ENCODE measurements around the gene SKIDA1.

SKIDA1 gene

GRCh38 chr10:21528236-21529031 is 3.0 kb upstream of the SKIDA1 start:
- DNase-seq, result no peak

GRCh38 chr10:21527598-21528235 is 2.2 kb upstream of the SKIDA1 start:
- DNase-seq, result no peak

DNA sequence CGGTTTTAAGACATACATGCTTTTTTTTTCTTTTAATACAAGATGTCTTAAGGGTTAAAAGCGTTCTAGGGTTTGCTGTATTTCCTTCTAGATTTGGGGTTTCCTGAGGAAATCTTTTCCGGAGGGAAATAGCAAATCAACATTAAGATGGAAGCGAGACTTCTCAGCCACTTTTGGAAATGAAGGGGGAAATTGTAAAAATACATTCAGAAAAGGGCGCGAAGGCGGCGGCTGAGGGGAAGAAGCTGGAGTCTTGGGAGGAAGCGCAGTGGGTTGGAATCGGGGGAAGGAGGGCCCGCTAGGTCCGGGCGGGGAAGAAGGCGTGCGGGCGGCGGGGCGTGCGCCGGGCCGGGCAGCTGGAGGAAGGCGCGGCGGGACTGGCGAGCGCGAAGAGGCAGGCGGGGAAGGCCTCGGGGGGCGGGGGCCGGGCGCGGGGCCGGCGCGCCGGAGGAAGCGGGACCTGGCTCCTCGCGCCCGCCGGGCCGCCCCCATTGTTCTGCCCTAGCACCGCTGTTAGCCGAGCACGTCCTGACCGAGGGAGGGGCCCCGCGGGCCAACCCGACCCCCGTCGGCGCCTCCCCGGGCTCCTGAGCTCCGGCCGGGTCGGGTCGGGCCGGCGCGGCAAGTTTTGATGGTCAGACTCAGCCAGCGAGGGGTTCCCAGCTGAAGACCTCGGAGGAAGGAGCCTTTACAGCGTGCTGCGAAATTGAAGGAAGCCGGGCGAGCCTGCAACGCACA is 1.5 kb upstream of the SKIDA1 start:
- DNase-seq, result peak; percentile 43 to 59

DNA sequence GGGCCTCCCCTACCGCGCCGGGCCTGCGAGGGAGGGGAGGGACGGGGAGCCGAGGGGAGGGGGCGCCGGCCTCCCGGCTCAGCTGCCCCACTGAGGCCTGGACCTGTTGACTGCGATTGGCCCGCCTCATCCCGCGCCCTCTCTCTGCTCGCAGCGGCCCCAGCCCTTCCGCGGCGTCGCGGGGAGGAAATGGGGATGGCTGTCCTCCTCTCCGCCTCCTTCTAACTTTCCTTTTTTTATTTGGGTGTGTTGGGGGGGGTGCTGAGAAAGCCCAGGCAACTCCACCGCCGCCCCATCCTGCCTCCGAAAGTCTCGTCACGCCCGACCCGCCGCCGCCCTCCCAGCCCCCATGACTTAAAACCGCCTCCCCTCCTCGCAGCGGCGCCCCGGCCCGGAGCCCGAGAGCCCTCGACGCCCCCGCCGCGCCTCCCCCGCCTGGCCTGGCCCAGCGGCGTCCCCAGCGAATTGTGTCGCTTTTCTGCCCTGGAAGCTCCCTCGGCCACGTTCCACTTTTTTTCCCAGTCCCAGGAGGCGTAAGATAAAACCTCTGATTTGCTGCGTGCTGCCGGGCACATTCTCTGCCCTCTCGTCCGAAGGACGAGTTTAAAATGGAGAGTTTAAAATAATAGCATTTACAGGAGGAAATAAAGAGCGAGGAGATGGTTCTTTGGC is 842 bp upstream of the SKIDA1 start:
- peak; percentile 67 to 70 for DNase-seq

- no peak for DNase-seq
Observed at GRCh38 chr10:21524526-21525366, 736 bp downstream of the SKIDA1 start.

DNA sequence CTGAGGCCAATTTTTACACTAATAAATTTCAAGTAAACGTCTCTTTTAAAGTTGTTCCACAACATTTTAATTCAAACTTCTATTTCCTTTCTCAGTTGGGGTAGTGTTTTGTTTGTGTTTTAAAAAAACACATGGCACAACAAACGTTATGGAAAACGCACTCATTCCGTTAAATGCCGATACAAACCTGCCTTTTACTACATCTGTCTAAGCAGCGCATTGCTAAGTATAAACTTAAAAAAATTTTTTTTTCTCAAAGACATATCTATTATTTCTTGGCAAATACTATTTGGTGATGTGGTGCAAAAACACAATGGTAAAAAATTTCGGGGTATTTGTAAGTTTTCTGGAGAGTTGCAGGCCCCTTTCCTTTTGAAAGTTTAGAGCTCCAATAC is 1.4 kb downstream of the SKIDA1 start:
- no peak for DNase-seq

- DNase-seq, result no peak
Observed at GRCh38 chr10:21523557-21524008, 1.9 kb downstream of the SKIDA1 start.

DNA sequence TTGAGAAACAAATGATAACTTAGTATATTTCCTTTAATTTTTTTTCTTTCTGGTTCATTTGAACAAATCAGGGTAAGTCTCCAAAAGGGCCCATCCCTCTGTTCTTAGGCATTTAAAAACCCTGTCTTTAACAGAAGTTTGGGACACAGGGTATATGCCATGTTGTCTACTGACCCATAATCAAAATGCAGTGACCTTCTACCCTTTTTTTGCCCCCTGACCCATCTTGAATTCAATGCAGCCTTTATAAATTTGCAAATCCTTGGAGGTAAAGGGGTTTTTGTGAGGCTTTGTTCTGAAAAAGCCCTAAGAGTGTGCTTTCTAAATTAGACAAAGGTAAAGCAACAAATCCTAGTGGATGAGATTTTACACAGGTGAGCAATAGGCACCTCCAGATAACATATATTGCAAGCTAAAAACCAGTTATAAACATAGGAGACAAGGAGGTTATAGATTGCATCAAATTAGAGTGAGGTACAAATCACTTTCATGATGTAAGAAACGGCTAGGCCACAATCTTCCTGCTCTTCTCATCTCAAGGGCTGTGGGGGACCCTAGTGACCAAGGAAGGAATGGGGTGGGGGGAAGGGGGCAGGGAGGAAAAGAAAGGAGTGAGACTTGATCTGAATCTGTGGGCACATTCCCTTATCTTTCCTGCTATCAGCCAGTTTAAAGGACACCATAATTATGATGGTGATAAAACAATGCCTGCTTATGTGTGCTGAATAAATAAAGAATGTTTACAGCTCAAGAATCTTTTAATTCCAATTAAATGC is 2.7 kb downstream of the SKIDA1 start:
- DNase-seq, result no peak

DNA sequence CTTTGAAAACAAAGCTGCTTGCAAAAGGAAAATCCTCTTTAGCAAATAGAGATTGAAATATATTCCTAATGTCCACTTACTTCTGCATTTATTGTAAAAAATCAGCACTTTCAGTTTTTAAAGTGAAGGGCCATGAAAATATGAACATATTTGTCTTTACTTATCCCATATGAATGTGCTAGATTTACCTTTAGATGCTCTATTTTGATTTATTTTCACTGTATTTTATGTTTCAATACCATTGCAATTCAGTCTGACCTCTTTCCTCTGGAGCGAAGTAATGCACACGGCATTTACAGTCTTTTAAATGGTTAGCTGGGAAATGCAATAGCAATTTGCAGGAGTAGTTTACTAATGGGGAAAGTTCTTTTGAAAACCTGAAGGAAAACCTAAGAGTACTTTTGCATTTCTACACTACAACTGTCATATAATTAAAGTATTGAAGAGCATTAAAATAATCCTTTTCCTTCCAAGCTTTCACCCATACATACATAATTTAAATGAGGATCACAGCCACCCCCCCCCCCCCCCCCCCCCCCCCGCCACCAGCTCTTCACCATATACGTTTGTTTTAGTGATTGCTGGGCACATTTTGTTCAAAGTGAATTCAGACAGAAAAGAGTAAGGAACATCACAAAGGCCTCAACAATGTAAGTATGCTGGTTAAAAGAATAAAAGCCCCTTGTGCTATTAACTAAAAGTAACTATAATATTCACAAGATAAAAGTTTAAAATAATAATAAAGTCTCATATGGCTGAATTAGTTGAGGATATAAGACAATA is 3.5 kb downstream of the SKIDA1 start:
- DNase-seq, result no peak

DNA sequence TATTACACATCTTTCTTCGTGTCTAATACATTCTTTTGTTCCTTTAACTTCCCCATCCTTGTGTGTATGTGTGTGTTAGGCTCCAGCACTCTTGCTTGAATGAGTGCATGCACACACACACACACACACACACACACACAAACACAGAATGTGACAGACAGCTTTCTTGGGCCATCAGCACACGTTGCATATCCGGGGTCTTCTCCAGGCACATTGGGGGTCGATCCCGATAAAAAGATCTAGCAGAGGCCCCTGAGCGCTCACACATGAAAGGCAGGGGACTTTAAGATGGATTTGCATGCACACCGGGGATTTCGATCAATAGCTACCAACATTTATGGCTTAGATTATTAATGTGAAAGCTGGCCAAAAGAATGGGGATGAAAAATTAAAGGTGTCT is 4.5 kb downstream of the SKIDA1 start:
- no peak for DNase-seq

GRCh38 chr10:21520509-21520908 is 5.0 kb downstream of the SKIDA1 start:
- DNase-seq, result no peak

- DNase-seq, result no peak
Observed at GRCh38 chr10:21519941-21520436, 5.5 kb downstream of the SKIDA1 start.

GRCh38 chr10:21519397-21519933 is 6.0 kb downstream of the SKIDA1 start:
- DNase-seq, result no peak

GRCh38 chr10:21518641-21519396 is 6.7 kb downstream of the SKIDA1 start:
- no peak for DNase-seq

DNA sequence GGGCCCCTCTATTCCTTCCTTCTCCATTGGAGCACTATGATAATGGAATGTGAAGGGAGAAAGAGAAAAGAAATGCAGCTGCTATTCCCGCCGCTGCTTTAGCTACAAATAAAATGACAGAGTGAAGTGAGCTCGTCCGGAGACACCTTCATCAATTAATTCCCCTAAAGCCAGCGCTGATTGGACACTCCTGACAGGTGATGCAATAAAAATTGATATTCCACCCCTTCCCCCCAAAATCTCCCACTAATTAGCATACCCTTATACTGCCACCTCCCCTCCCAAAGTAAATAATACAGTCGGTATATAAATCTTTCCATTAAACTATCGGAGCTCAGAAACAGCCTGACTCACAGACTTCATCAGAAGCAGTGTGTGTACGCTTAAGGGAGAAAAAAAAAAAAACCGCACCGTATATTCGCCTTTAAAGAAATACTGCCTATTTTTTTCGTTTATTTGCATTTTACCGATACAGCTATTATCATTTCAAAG is 7.3 kb downstream of the SKIDA1 start:
- no peak for DNase-seq

DNA sequence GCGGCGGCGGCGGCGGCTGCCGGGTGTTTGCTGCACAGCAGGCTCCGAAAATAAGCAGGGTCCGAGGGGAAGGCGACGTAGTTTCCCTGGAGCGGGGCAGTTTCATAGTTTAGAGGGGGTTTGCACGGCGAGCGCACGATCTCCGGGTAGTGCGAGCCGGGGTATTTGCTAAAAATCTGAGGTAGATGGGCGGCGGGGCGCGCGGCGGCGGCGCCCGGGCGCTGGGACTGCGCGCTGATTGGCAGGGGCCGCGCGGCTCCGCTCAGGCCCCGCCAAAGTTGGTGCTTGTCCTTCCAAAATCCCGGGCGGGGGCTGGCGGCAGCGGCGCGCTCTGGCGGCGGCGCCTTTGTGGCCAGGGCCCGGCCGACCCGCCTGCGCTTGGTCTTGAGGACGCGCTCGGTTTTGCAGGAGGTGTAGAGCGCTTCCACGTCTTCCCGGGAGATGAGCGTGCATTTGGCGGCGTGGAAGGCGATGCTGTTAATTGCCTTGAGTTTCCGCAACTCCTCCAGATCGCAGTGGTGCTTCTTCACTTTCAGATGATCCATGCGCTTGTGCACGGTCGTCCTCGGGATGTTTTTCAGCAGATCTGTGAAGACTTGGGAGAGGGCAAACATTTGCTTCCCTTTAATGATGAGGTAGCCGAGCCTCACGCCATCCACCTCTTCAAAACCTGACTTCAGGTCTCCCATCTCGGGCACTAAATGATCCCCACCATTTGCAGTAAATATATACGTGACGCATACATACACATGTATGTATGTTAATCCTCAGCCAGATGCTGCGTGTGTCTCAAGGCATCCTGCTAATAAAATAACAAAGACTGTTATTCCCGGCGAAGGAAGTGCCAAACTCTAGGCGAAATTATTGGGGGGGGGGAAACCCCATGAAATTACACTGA is 8.1 kb downstream of the SKIDA1 start:
- peak; percentile 27 to 52 for DNase-seq

DNA sequence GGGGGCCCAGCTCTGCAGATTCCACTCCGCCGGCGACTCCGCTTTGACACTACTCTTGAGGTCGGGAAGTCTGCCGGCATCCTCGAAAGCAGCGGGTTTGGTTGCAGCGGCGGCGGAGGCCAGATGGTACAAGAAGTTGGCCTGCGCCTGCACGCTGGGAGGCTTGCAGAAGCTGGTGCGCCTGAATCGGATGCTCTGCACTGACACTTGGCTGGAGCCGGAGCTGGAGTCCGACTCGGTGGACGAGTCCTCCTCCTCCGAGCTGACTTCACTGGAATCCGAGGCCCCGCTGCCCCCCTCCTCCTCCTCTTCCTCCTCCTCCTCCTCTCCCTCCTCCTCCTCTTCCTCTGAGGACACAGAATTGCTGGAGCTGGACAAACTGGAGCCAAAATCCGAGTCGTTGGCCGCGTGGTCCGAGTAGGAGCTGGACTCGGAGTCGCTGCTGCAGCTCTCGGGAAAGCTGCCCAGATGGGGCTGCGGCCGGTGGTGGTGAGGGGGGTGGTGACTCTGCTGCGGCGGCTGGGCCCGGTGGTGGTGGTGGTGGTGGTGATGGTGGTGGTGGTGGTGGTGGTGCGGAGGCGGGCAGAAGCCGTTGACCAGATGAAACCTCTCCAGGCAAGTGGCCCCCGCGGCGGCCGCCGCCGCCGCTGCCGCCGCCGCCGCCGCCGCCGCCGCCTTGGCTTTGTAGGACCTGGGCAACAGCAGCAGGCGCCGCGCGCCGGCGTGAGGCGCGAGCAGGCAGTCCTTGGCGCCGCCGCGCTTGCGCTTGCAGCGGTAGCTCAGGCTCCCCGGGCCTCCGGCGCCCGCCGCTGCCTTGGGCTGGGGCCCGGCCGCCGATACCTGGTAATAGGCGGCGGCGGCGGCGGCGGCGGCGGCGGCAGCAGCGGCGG is 9.0 kb downstream of the SKIDA1 start:
- DNase-seq, result peak; percentile 45 to 64
